Keratinocyte (primary cell): Measurements from ENCODE around the gene RPL18.

Experiments used
- EZH2 ChIP-seq: IDR thresholded peaks from one replicate; pipeline ENCODE4 v1.6.1; 2012; ENCODE audit warnings: inconsistent platforms, mild to moderate bottlenecking, low read length, moderate library complexity
- TF ChIP-seq, protein P1 (sequence below), 3 experiments: IDR thresholded peaks in 1 of 3; conservative IDR thresholded peaks in 1 of 3; optimal IDR thresholded peaks in 1 of 3; 2 replicates in 2 of 3; 3 replicates in 1 of 3; pipeline versions ENCODE3 to v1.5.1; 2011; ENCODE audit warnings: low read length in 3 of 3, mild to moderate bottlenecking in 3 of 3, moderate library complexity in 2 of 3, control low read depth in 1 of 3, inconsistent platforms in 1 of 3; ENCODE audit not compliant: insufficient read depth in 2 of 3; ENCODE audit errors: extremely low read depth in 1 of 3

DNA sequence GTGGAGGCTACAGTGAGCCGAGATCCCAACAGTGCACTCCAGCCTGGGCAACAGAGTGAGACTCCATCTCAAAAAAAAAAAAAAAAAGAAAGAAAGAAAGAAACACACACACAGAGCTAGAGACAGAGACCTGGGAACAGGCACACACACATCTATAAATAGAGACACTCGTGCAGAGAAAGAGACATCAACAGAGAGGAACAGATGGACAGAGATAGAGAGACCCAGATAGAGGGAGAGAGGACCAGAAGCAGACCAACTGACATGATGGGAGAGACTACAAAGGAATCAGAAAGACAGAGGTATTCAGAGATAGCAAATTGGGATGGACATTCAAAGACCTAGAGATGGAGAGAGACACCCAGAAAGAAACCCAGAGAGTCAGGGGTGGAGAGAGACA, 29.2 kb upstream of the RPL18 start:
- TF ChIP-seq, protein P1, sequence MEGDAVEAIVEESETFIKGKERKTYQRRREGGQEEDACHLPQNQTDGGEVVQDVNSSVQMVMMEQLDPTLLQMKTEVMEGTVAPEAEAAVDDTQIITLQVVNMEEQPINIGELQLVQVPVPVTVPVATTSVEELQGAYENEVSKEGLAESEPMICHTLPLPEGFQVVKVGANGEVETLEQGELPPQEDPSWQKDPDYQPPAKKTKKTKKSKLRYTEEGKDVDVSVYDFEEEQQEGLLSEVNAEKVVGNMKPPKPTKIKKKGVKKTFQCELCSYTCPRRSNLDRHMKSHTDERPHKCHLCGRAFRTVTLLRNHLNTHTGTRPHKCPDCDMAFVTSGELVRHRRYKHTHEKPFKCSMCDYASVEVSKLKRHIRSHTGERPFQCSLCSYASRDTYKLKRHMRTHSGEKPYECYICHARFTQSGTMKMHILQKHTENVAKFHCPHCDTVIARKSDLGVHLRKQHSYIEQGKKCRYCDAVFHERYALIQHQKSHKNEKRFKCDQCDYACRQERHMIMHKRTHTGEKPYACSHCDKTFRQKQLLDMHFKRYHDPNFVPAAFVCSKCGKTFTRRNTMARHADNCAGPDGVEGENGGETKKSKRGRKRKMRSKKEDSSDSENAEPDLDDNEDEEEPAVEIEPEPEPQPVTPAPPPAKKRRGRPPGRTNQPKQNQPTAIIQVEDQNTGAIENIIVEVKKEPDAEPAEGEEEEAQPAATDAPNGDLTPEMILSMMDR (optimal IDR thresholded peaks at IDR 0.05 in 1 of 3, IDR thresholded peaks at IDR 0.05 in 1 of 3, conservative IDR thresholded peaks at IDR 0.05 in 1 of 3; ENCODE audit: extremely low read depth in 1 of 3, insufficient read depth in 2 of 3, low read length in 3 of 3), result no peak
- TF ChIP-seq EZH2, result no peak
